GM13977 (cell line): Measurements from ENCODE around the gene ITGA5.

Source experiments
- DNase-seq: peaks from one replicate; pipeline ENCODE4 v3.0.0; 2012; ENCODE audit warnings: low spot score
- in situ Hi-C: fragments of 300-500 bp; cut with MboI; formaldehyde crosslinking; loops from one replicate; pipeline ENCODE4 v1.12.0; 2022; ENCODE audit warnings: low sequenced_read_pairs, low pct_unique_long_range_greater_than_20kb, mixed read lengths, inconsistent platforms; ENCODE audit not compliant: unreplicated experiment
- TF ChIP-seq, protein P1 (sequence below): IDR thresholded peaks from 2 replicates; pipeline ENCODE4 v1.5.1; 2012; ENCODE audit warnings: mild to moderate bottlenecking, control low read depth; ENCODE audit not compliant: insufficient read depth; ENCODE audit errors: extremely low read depth, missing control alignments

Gene ITGA5

DNA sequence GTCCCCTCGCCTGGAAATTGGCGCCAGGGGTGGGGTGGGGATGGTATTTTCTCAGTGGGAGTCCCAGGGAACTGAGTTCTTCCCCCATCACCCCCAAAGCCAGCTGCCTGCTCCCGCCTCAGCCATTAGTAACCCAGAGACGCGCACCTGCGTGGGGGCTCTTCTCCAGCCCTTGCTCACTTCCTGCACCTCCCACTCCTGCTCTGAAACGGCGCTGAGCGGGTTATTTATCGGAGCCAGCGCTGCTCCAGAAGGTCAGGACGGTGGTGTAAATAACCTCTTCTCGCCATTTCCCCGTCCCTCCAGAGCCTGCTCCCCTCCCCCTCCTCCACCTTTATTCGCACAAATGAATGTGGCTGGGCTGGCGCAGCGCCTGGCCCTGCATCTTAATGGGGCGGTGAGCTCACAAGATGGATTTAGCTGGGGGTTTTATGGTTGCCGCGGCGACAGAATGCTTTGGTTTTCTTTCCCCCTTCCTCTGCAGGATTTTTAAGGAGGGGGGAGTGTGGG is 67.0 kb downstream of the ITGA5 start:
- no peak for DNase-seq
- in situ Hi-C loops: loop anchor here (25.0 kb wide), 1 partner anchor 340 kb away; the partner anchor contains the start of genes HOXC8 and HOXC9
- TF ChIP-seq, protein P1, sequence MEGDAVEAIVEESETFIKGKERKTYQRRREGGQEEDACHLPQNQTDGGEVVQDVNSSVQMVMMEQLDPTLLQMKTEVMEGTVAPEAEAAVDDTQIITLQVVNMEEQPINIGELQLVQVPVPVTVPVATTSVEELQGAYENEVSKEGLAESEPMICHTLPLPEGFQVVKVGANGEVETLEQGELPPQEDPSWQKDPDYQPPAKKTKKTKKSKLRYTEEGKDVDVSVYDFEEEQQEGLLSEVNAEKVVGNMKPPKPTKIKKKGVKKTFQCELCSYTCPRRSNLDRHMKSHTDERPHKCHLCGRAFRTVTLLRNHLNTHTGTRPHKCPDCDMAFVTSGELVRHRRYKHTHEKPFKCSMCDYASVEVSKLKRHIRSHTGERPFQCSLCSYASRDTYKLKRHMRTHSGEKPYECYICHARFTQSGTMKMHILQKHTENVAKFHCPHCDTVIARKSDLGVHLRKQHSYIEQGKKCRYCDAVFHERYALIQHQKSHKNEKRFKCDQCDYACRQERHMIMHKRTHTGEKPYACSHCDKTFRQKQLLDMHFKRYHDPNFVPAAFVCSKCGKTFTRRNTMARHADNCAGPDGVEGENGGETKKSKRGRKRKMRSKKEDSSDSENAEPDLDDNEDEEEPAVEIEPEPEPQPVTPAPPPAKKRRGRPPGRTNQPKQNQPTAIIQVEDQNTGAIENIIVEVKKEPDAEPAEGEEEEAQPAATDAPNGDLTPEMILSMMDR: no peak

DNA sequence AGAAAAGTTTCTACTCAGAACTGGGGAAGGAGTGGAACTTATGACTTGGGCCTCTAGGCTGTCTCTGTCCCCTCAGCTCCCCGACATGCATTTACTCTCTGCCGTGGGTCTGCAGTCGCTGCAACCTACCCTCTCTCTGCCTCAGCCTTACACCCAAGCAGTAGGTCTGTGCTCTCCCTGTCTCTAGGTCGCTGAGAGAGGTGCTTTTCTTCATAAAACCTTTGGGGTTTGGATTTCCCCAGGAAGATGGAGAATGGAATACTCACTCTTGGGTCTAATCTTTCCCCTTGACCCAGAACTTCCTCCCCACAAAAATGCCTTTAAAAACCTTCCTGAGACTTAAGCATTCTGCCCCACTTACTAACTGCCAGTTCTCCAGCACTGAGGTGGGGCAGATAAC is 67.7 kb downstream of the ITGA5 start:
- in situ Hi-C loops: loop anchor here (25.0 kb wide), 1 partner anchor 339 kb away; the partner anchor contains the start of genes HOXC8 and HOXC9
- no peak for DNase-seq
- TF ChIP-seq, protein P1: no peak

DNA sequence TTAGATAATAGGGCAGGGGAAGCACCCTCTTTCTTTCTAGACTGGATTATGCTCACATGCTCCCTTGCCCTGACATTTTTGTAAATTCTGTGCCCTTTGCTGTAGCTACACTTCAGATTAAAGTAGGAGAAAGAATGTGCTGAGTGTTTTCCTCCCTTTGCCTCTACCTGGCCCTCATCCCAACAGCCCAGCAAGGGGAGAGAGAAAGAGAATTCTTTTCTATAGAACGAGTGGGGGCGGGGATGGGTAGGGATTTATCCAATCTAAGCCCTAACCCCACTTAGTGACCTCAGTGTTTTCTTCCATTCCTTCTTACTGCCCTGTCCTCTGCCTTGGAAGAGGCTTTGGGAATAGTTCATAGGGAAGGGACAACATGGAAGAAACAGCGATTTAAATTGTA is 68.3 kb downstream of the ITGA5 start:
- TF ChIP-seq, protein P1: no peak
- in situ Hi-C loops: loop anchor here (25.0 kb wide), 1 partner anchor 338 kb away; the partner anchor contains the start of genes HOXC8 and HOXC9
- no peak for DNase-seq

DNA sequence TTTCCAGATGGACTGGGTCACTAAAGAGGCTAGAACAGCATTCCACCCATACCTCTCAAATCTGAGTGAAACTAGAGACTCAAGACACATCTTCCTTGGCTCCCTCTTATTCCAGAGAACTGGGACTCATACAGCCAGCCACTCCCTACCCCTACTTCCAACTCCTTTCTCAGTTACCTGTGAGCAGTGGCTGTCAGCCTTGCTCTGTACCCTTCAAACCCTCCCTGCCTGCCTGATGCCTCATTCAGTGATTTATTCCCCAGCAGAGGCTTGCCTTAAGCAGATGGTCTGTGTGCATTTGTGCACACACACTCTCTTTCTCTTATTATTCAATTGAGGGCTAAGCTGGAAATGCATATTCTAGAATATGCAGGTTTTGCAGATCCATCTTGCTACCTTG is 69.4 kb downstream of the ITGA5 start:
- TF ChIP-seq, protein P1: no peak
- DNase-seq: no peak
- in situ Hi-C loops: loop anchor here (25.0 kb wide), 1 partner anchor 337 kb away; the partner anchor contains the start of genes HOXC8 and HOXC9

DNA sequence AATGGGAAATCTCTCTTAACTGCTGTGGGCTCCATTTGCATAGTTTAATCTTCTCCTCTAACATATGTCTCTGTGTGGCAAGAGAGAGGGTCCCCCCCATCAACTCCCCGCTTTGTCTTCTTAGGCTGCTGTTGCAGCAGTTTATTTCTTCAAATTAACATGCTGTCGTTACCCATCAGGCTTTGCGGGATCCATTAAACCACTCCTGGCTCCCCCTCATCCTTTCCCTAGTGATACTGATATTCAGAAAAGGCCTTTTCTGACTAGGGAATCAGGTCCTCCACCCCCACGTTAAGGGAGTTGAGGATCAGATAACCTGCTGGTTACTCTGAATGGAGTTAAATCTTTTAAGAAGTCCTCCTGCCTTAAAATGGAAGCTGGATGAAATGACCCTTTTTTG is 70.0 kb downstream of the ITGA5 start:
- in situ Hi-C loops: no loop called here
- TF ChIP-seq, protein P1: no peak
- no peak for DNase-seq
